Liver (tissue), 9 donors: Measurements from ENCODE around the gene CLN6. TPM values are rescaled to one million over a fixed set of nuclear protein-coding genes. Genes with fewer than 3 reads are reported as not detected.
"Not testable (repeated sequence)": the region's sequence is repeated elsewhere in the genome, so short reads cannot be mapped to it uniquely, and the experiment has no call there.

Experiments
- DNase-seq: peaks from one replicate; pipeline ENCODE4 v3.0.0-alpha.2; 2017; ENCODE audit warnings: low spot score
- H3K27ac ChIP-seq, 2 donors: one replicate each; pipeline ENCODE4 v1.7.0; 2013; ENCODE audit warnings: inconsistent platforms in 2 of 2, low read length in 2 of 2, control low read depth in 1 of 2, low read depth in 1 of 2, mild to moderate bottlenecking in 1 of 2
- H3K27me3 ChIP-seq, 4 donors: one replicate each; pipeline versions ENCODE4 v1.6.1 to v1.7.0; 2013; ENCODE audit warnings: low read length in 3 of 4, inconsistent platforms in 1 of 4, mild to moderate bottlenecking in 1 of 4, moderate library complexity in 1 of 4; ENCODE audit not compliant: control insufficient read depth in 4 of 4, insufficient read depth in 4 of 4
- H3K36me3 ChIP-seq, 4 donors: one replicate each; pipeline versions ENCODE4 v1.6.1 to v1.7.0; 2013; ENCODE audit warnings: low read length in 3 of 4, mild to moderate bottlenecking in 3 of 4, low read depth in 1 of 4, moderate library complexity in 1 of 4; ENCODE audit not compliant: control insufficient read depth in 4 of 4, insufficient read depth in 3 of 4
- H3K4me1 ChIP-seq, 4 donors: one replicate each; pipeline versions ENCODE4 v1.6.1 to v1.7.0; 2013; ENCODE audit warnings: low read length in 3 of 4, mild to moderate bottlenecking in 3 of 4, moderate library complexity in 1 of 4; ENCODE audit not compliant: control insufficient read depth in 4 of 4, insufficient read depth in 4 of 4
- H3K4me3 ChIP-seq, 3 donors: one replicate each; pipeline versions ENCODE4 v1.6.1 to v1.7.0; 2013; ENCODE audit warnings: low read length in 3 of 3, control low read depth in 1 of 3, low read depth in 1 of 3, mild to moderate bottlenecking in 1 of 3
- H3K9ac ChIP-seq, 2 donors: one replicate each; pipeline ENCODE4 v1.7.0; 2013; ENCODE audit warnings: low read length in 2 of 2, mild to moderate bottlenecking in 2 of 2, moderate library complexity in 2 of 2, control low read depth in 1 of 2, low read depth in 1 of 2
- H3K9me3 ChIP-seq, 4 donors: one replicate each; pipeline versions ENCODE4 v1.6.1 to v1.7.0; 2013; ENCODE audit warnings: low read length in 3 of 4; ENCODE audit not compliant: control insufficient read depth in 4 of 4
- CTCF ChIP-seq: fragments of 150-350 bp; IDR thresholded peaks from 2 replicates; pipeline ENCODE4 v1.5.1; 2017; ENCODE audit warnings: improper control_type of control experiment, low read depth, low read length; ENCODE audit not compliant: missing input control
- EGR1 ChIP-seq, 2 donors: IDR thresholded peaks; 2 replicates each; pipeline ENCODE4 v1.6.1; 2016 to 2018; ENCODE audit warnings: antibody characterized with exemption in 2 of 2, low read depth in 2 of 2
- FOXA1 ChIP-seq: IDR thresholded peaks from 2 replicates; pipeline ENCODE4 v1.6.1; 2016; ENCODE audit warnings: antibody characterized with exemption
- FOXA2 ChIP-seq: IDR thresholded peaks from 2 replicates; pipeline ENCODE4 v1.6.1; 2016; ENCODE audit warnings: antibody characterized with exemption
- GABPA ChIP-seq, 2 donors: IDR thresholded peaks in 1 of 2; conservative IDR thresholded peaks in 1 of 2; 2 replicates each; pipeline ENCODE4 v1.6.1; 2016; ENCODE audit warnings: antibody characterized with exemption in 2 of 2, mild to moderate bottlenecking in 1 of 2, moderate library complexity in 1 of 2
- HNF4A ChIP-seq, 2 donors: conservative IDR thresholded peaks; 2 replicates each; pipeline ENCODE4 v1.6.1; 2016; ENCODE audit warnings: antibody characterized with exemption in 2 of 2, mild to moderate bottlenecking in 2 of 2
- HNF4G ChIP-seq: IDR thresholded peaks from 2 replicates; pipeline ENCODE4 v1.6.1; 2016; ENCODE audit warnings: antibody characterized with exemption
- MAX ChIP-seq: IDR thresholded peaks from 2 replicates; pipeline ENCODE4 v1.6.1; 2016; ENCODE audit warnings: antibody characterized with exemption
- NR2F2 ChIP-seq: IDR thresholded peaks from 2 replicates; pipeline ENCODE4 v1.6.1; 2016; ENCODE audit warnings: antibody characterized with exemption
- RAD21 ChIP-seq, 2 donors: IDR thresholded peaks; 2 replicates each; pipeline ENCODE4 v1.6.1; 2016; ENCODE audit warnings: antibody characterized with exemption in 2 of 2, mild to moderate bottlenecking in 2 of 2
- SP1 ChIP-seq: IDR thresholded peaks from 2 replicates; pipeline ENCODE4 v1.6.1; 2018; ENCODE audit warnings: antibody characterized with exemption, mild to moderate bottlenecking
- TAF1 ChIP-seq: conservative IDR thresholded peaks from 2 replicates; pipeline ENCODE4 v1.6.1; 2016; ENCODE audit warnings: antibody characterized with exemption, mild to moderate bottlenecking
- ZBTB33 ChIP-seq: IDR thresholded peaks from 2 replicates; pipeline ENCODE4 v1.6.1; 2016; ENCODE audit warnings: antibody characterized with exemption
- WGBS: extraction: QIAGEN DNeasy Blood & Tissue Kit; methylation state at CpG from one replicate; pipeline ENCODE4 v1.1.7; 2013; 5-methylcytosine and 5-hydroxymethylcytosine counted together
- polyA plus RNA-seq, 2 donors: library from polyadenylated mRNA; stranded (reverse) in 1 of 2; unstranded in 1 of 2; fragments of 200-250 nt in 1 of 2; fragments of >200 nt in 1 of 2; fragmentation: Nextera tagmentation in 1 of 2; extraction: Ambion mirVana in 1 of 2; gene quantifications; one replicate each; pipeline versions ENCODE4 v1.2.1 to v1.2.3, GENCODE V29; 2013 to 2015
- total RNA-seq, 2 donors: library from RNA; depleted of rRNA; stranded (reverse); fragments of >200 nt; gene quantifications; one replicate each; pipeline ENCODE4 v1.2.3, GENCODE V29; 2014
- TF ChIP-seq, protein P1 (sequence below): IDR thresholded peaks from 2 replicates; pipeline ENCODE4 v1.6.1; 2016; ENCODE audit warnings: antibody characterized with exemption, mild to moderate bottlenecking
- TF ChIP-seq, protein P2 (sequence below): IDR thresholded peaks from 2 replicates; pipeline ENCODE4 v1.6.1; 2016; ENCODE audit warnings: antibody characterized with exemption
- donor health status: healthy.
- donor health status: healthy.
- donor health status: healthy.
- donor health status: healthy.
- donor health status: healthy.

The CLN6 gene
- total and polyA plus RNA-seq, 4 donors = 7.2 to 21.2 (median 15.4) TPM

- H3K4me1 ChIP-seq = no peaks in the 10 kb centered on the region
- H3K27me3 ChIP-seq = no peaks in the 10 kb centered on the region
- no peak overlapping the region for H3K4me3 ChIP-seq
- H3K27ac ChIP-seq = no peak overlapping the region
- no peak overlapping the region for H3K9ac ChIP-seq
- no peak for DNase-seq
- TF ChIP-seq SP1 (no peak), GABPA (IDR thresholded peaks at IDR 0.05 in 1 of 2, conservative IDR thresholded peaks at IDR 0.05 in 1 of 2) (no peak), ZBTB33 (no peak), NR2F2 (no peak)
- no peaks in the 10 kb centered on the region for H3K9me3 ChIP-seq
- no peaks in the 10 kb centered on the region for H3K36me3 ChIP-seq
Measured at GRCh38 chr15:68239025-68239424, 9.5 kb upstream of the CLN6 start.

DNA sequence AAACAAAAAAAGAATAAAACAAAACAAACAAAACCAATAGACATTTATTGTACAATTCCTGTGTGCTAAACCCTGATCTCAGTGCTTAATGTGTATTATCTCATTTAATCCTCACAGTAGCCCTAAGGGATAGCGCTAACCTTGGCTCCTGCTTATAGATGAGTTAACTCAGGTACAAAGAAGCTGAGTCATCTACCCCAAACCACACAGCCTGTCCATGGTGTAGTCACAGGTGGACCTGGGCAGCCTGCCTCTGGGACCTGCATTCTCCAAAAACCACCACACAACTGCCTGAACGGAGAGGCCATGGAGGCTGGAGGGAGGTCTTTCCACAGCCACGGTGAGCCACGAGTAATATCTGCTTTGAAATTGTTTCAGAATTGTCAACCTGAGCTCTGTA lies 5.5 kb upstream of the CLN6 start:
- WGBS = 91% methylated on average over 4 of the region's 4 CpGs
- H3K4me3 ChIP-seq = no peak overlapping the region
- no peak overlapping the region for H3K9ac ChIP-seq
- no peak overlapping the region for H3K27ac ChIP-seq
- no peaks in the 10 kb centered on the region for H3K9me3 ChIP-seq
- no peaks in the 10 kb centered on the region for H3K36me3 ChIP-seq
- TF ChIP-seq EGR1 (IDR thresholded peaks at IDR 0.05; ENCODE audit: low read depth in 2 of 2) (no peak), HNF4G (no peak), TAF1 (no peak), FOXA1 (no peak), RAD21 (IDR thresholded peaks at IDR 0.05) (no peak), NR2F2 (no peak), SP1 (no peak), GABPA (IDR thresholded peaks at IDR 0.05 in 1 of 2, conservative IDR thresholded peaks at IDR 0.05 in 1 of 2) (no peak), FOXA2 (no peak), HNF4A (conservative IDR thresholded peaks at IDR 0.05) (no peak), ZBTB33 (no peak), MAX (no peak), CTCF (no peak)
- TF ChIP-seq, protein P1, sequence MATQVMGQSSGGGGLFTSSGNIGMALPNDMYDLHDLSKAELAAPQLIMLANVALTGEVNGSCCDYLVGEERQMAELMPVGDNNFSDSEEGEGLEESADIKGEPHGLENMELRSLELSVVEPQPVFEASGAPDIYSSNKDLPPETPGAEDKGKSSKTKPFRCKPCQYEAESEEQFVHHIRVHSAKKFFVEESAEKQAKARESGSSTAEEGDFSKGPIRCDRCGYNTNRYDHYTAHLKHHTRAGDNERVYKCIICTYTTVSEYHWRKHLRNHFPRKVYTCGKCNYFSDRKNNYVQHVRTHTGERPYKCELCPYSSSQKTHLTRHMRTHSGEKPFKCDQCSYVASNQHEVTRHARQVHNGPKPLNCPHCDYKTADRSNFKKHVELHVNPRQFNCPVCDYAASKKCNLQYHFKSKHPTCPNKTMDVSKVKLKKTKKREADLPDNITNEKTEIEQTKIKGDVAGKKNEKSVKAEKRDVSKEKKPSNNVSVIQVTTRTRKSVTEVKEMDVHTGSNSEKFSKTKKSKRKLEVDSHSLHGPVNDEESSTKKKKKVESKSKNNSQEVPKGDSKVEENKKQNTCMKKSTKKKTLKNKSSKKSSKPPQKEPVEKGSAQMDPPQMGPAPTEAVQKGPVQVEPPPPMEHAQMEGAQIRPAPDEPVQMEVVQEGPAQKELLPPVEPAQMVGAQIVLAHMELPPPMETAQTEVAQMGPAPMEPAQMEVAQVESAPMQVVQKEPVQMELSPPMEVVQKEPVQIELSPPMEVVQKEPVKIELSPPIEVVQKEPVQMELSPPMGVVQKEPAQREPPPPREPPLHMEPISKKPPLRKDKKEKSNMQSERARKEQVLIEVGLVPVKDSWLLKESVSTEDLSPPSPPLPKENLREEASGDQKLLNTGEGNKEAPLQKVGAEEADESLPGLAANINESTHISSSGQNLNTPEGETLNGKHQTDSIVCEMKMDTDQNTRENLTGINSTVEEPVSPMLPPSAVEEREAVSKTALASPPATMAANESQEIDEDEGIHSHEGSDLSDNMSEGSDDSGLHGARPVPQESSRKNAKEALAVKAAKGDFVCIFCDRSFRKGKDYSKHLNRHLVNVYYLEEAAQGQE = no peak
- TF ChIP-seq, protein P2, sequence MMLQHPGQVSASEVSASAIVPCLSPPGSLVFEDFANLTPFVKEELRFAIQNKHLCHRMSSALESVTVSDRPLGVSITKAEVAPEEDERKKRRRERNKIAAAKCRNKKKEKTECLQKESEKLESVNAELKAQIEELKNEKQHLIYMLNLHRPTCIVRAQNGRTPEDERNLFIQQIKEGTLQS = no peak
- DNase-seq = no peak
- H3K27me3 ChIP-seq = no peaks in the 10 kb centered on the region
- peaks cover 1 to 12% (median 7%) of the 10 kb centered on the region in 4 donors for H3K4me1 ChIP-seq

GRCh38 chr15:68234520-68234919 lies 5.0 kb upstream of the CLN6 start:
- DNase-seq = not testable (repeated sequence)

More at GRCh38 chr15:68234520-68234919, 5.0 kb upstream of the CLN6 start:
- peaks cover 2 to 14% (median 9%) of the 10 kb centered on the region in 4 donors for H3K4me1 ChIP-seq
- H3K27me3 ChIP-seq, H3K9me3 ChIP-seq, H3K9ac ChIP-seq, H3K4me3 ChIP-seq, H3K36me3 ChIP-seq, H3K27ac ChIP-seq: not testable (repeated sequence)
- WGBS = 97% methylated on average over 9 of the region's 9 CpGs
